Neural cell (in vitro differentiated cells): Measurements from ENCODE around the gene ZNF407.

Experiments used
- CTCF ChIP-seq: fragments of 450-650 bp; IDR thresholded peaks from 2 replicates; pipeline ENCODE4 v1.5.1; 2014; ENCODE audit warnings: antibody characterized with exemption, mild to moderate bottlenecking, moderate library complexity; ENCODE audit not compliant: poor library complexity, severe bottlenecking
- EZH2 ChIP-seq: fragments of 200-600, 300-800 bp; shearing (Covaris generic), sonication (generic); IDR thresholded peaks from 2 replicates; pipeline ENCODE4 v1.6.1; 2014; ENCODE audit warnings: antibody characterized with exemption, low read length, borderline replicate concordance, mild to moderate bottlenecking; ENCODE audit not compliant: insufficient read depth, poor library complexity, severe bottlenecking

GRCh38 chr18:74768096-74768495 is 170.4 kb downstream of the ZNF407 start:
- TF ChIP-seq CTCF: no peak
- TF ChIP-seq EZH2: no peak
